CD8-positive, alpha-beta memory T cell (primary cell): ENCODE data around the gene LRRC46. TPM values are rescaled to one million over a fixed set of nuclear protein-coding genes. Genes with fewer than 3 reads are reported as not detected.

Experiments used
- CTCF ChIA-PET: fragments of 350-600 bp; sonication (Branson Sonifier 250); formaldehyde crosslinking; loops from one replicate; lab custom pipeline; 2021; ENCODE audit warnings: antibody characterized with exemption; lab: Charles Lee
- POLR2A ChIA-PET: fragments of 350-600 bp; sonication (Branson Sonifier 250); formaldehyde crosslinking; loops from one replicate; lab custom pipeline; 2021; ENCODE audit warnings: antibody characterized with exemption; lab: Charles Lee
- DNase-seq, 5 donors: peaks; one replicate each; pipeline versions ENCODE4 v3.0.0 to v3.0.0-alpha.2; 2020 to 2022; ENCODE audit warnings: mixed read lengths in 1 of 5
- H3K27ac ChIP-seq: one replicate; pipeline ENCODE4 v1.7.0; 2013; ENCODE audit warnings: low read depth, mild to moderate bottlenecking, low read length, moderate library complexity
- H3K27me3 ChIP-seq: 2 replicates; pipeline ENCODE4 v1.7.0; 2013; ENCODE audit warnings: low read length, mild to moderate bottlenecking; ENCODE audit not compliant: insufficient read depth, poor library complexity, severe bottlenecking
- H3K36me3 ChIP-seq: 2 replicates; pipeline ENCODE4 v1.7.0; 2013; ENCODE audit warnings: mild to moderate bottlenecking, low read length, moderate library complexity; ENCODE audit not compliant: insufficient read depth
- H3K4me1 ChIP-seq: 2 replicates; pipeline ENCODE4 v1.7.0; 2013; ENCODE audit warnings: mild to moderate bottlenecking, low read length, moderate library complexity; ENCODE audit not compliant: insufficient read depth
- H3K4me3 ChIP-seq: 2 replicates; pipeline ENCODE4 v1.7.0; 2013; ENCODE audit warnings: mild to moderate bottlenecking, low read length
- H3K9me3 ChIP-seq: 2 replicates; pipeline ENCODE4 v1.7.0; 2013; ENCODE audit warnings: mild to moderate bottlenecking, low read length
- H3K27ac Mint-ChIP-seq, 8 donors: one replicate each; pipeline ENCODE4 v1.8.0; 2020 to 2021; ENCODE audit warnings: mixed read lengths in 8 of 8, mild to moderate bottlenecking in 6 of 8, inconsistent platforms in 3 of 8, moderate library complexity in 3 of 8
- H3K27me3 Mint-ChIP-seq, 2 donors: one replicate each; pipeline ENCODE4 v1.8.0; 2020 to 2021; ENCODE audit warnings: mixed read lengths in 2 of 2, mild to moderate bottlenecking in 1 of 2, moderate library complexity in 1 of 2
- H3K36me3 Mint-ChIP-seq, 3 donors: one replicate each; pipeline ENCODE4 v1.8.0; 2020 to 2021; ENCODE audit warnings: mixed read lengths in 3 of 3, inconsistent platforms in 1 of 3, mild to moderate bottlenecking in 1 of 3
- H3K4me1 Mint-ChIP-seq, 3 donors: one replicate each; pipeline ENCODE4 v1.8.0; 2020 to 2021; ENCODE audit warnings: mixed read lengths in 3 of 3, inconsistent platforms in 1 of 3, mild to moderate bottlenecking in 1 of 3
- H3K4me3 Mint-ChIP-seq, 7 donors: one replicate each; pipeline ENCODE4 v1.8.0; 2020 to 2021; ENCODE audit warnings: mixed read lengths in 7 of 7, mild to moderate bottlenecking in 6 of 7, moderate library complexity in 4 of 7, inconsistent platforms in 2 of 7
- H3K9me3 Mint-ChIP-seq, 5 donors: one replicate each; pipeline ENCODE4 v1.8.0; 2020 to 2022; ENCODE audit warnings: mixed read lengths in 5 of 5, mild to moderate bottlenecking in 3 of 5, moderate library complexity in 2 of 5, inconsistent platforms in 1 of 5
- polyA plus RNA-seq: library from polyadenylated mRNA; unstranded; fragments of 300-500 nt; fragmentation: Illumina TruSeq; gene quantifications from one replicate; pipeline ENCODE4 v1.2.3, GENCODE V29; 2021
- total RNA-seq, 2 experiments: library from RNA; stranded (reverse); gene quantifications; one replicate each; pipeline ENCODE4 v1.2.3, GENCODE V29; 2021

Gene LRRC46
- total and polyA plus RNA-seq, 3 experiments from 2014 or later: 0.28 to 0.83 (median 0.49) TPM

DNA sequence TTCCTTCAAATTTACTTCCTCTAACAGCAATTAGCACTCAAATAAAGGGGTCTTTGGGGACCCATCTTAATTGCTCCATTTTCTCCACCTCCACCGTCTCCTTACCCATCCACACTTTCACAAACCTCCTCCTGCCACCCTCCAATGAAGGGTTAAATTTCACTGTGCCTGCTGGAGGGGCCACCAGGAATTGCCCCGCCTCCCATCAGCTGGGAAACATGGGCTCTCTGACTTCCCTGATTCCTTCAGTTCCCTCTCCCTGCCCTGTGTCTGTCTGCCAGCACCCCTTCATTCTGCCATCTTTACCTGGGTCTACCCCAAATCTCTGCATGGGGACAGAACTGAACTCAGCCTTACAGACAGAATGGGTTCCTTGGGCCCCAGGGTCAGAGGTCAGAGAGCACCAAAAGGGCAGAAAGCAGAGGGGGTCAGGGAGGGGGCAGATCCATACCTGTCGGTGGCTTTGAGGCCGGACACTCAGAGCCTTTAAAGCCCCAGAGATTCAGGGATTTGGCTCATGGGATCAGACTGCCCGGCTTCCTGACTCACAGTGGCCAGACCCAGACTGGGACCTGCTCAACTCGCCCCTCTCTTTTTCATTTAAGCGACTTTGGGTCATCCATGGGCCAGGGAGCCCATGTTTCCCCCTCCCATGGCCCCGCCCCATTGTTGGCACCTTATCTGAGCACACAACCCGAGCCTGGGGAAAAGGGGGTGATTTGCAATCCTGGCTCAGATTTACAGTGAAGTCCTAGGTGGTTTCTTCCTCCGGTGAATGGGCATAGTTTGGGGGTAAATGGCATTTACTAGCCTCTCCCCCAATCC is 46.9 kb downstream of the LRRC46 start:
- POLR2A ChIA-PET: no interaction called here
- peaks cover 13% of the 10 kb centered on the region for H3K4me1 ChIP-seq
- H3K27me3 ChIP-seq: peaks cover 3% of the 10 kb centered on the region
- H3K36me3 Mint-ChIP-seq: no peaks in the 10 kb centered on the region
- H3K27ac ChIP-seq: no peak overlapping the region
- no peaks in the 10 kb centered on the region for H3K36me3 ChIP-seq
- peaks cover 0 to 9% (median 7%) of the 10 kb centered on the region in 3 donors for H3K4me1 Mint-ChIP-seq
- no peak overlapping the region for H3K4me3 ChIP-seq
- H3K27ac Mint-ChIP-seq: no peak overlapping the region
- CTCF ChIA-PET: interaction anchor here (1.2 to 1.5 kb wide), 2 partner anchors 36 to 37 kb away, joined by 3 to 4 read pairs; partner anchors contain the start of gene SCRN2
- no peak overlapping the region for H3K4me3 Mint-ChIP-seq
- H3K9me3 ChIP-seq: no peaks in the 10 kb centered on the region
- H3K27me3 Mint-ChIP-seq: peaks cover 27 to 67% of the 10 kb centered on the region in 2 donors
- peaks cover 0 to 2% (median 0%) of the 10 kb centered on the region in 5 donors for H3K9me3 Mint-ChIP-seq
- no peak for DNase-seq

DNA sequence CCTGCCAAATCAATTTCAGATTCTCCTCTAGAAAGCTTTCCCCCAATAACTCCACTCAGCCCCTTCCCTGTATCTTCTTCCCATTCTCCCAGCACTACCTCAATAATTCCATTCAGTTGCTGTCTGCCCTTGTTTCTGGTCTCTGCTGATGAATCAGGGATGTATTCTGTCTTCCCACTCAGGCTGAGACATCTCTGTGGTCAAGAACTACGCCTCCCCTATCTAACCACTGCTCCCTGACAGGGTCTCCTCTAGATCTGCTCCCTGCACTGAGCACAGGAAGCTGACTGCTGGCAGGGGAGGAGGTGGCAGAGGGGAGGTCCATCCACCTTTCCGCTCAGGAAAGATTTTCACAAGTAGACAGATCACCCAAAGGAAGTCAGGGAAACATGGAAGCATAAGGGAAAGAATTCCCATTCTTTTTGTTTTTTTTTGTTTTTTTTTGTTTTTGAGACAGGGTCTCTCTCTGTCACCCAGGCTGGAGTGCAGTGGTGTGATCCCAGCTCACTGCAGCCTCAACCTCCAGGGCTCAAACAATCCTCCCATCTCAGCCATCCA is 47.6 kb downstream of the LRRC46 start:
- Mint-ChIP-seq H3K27me3 (peaks cover 22 to 60% of the 10 kb centered on the region in 2 donors), H3K9me3 (peaks cover 0 to 2% (median 0%) of the 10 kb centered on the region in 5 donors), H3K36me3 (no peaks in the 10 kb centered on the region), H3K4me3 (no peak overlapping the region), H3K4me1 (peaks cover 0 to 13% (median 8%) of the 10 kb centered on the region in 3 donors), H3K27ac (no peak overlapping the region)
- Histone ChIP-seq H3K27ac (no peak overlapping the region), H3K4me1 (peaks cover 19% of the 10 kb centered on the region), H3K27me3 (no peaks in the 10 kb centered on the region), H3K4me3 (no peak overlapping the region), H3K36me3 (no peaks in the 10 kb centered on the region), H3K9me3 (no peaks in the 10 kb centered on the region)
- ChIA-PET POLR2A (no interaction called here), CTCF (interaction anchor here (1.2 to 1.5 kb wide), 2 partner anchors 36 to 38 kb away, joined by 3 to 4 read pairs; partner anchors contain the start of gene SCRN2)
- no peak for DNase-seq

DNA sequence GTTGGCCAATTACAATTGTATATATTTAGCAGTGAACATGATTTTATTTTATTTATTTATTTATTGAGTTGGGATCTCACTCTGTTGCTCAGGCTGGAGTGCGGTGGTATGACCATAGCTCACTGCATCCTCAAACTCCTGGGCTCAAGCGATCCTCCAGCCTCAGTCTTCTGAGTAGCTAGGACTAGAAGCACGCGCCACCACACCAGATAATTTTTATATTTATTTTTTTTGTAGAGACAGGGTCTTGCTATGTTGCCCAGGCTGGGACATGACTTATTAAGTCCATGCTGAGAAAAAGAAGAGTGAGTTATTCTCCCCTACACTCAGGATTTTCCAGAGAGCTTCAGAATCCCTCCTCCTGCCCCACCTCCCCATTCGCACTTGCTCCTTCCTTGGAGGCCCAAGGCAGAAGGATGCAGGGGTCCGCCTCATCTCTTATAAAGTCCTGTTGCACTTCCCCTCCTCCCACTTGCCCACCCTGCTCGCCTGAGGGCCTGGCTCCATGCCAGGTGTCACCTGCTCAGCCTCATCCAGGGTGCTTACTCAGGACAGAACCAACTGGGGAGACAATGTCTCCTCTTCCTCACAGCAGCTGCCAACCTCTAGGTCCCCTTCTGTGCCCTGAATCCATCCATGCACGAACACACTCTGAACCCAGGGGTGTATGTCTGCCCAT is 48.4 kb downstream of the LRRC46 start:
- Mint-ChIP-seq H3K4me1 (peaks cover 5 to 17% (median 13%) of the 10 kb centered on the region in 3 donors), H3K27me3 (peaks cover 19 to 52% of the 10 kb centered on the region in 2 donors), H3K36me3 (no peaks in the 10 kb centered on the region), H3K4me3 (no peak overlapping the region), H3K9me3 (peaks cover 0 to 2% (median 0%) of the 10 kb centered on the region in 5 donors), H3K27ac (no peak overlapping the region)
- Histone ChIP-seq H3K27me3 (no peaks in the 10 kb centered on the region), H3K4me3 (no peak overlapping the region), H3K4me1 (peaks cover 27% of the 10 kb centered on the region), H3K36me3 (no peaks in the 10 kb centered on the region), H3K27ac (no peak overlapping the region), H3K9me3 (no peaks in the 10 kb centered on the region)
- ChIA-PET CTCF (interaction anchor here (1.2 to 1.5 kb wide), 2 partner anchors 37 to 39 kb away, joined by 3 to 4 read pairs; partner anchors contain the start of gene SCRN2), POLR2A (no interaction called here)
- DNase-seq: no peak

DNA sequence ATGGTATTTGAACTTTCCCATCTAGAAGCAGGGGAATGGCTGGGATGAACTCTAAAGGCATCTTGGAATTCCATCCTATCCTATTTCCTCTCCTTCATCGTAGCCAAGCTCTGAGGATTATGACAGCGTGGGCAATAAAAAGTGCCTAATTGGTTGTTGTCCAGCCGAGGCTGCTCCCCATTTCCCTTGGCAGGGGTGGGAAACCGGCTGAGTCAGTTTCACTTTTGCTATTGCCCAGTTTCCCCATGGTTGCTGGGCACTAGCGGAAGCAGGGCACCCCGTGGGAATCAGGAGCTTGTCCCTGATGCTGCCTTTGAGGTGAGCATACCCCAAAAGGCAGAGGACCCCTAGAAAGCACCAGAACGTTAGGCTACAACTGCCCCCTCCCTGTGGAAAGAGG is 50.8 kb downstream of the LRRC46 start:
- H3K27ac Mint-ChIP-seq: no peak overlapping the region
- Histone ChIP-seq H3K27ac (no peak overlapping the region), H3K9me3 (no peaks in the 10 kb centered on the region), H3K4me3 (no peak overlapping the region), H3K27me3 (no peaks in the 10 kb centered on the region), H3K4me1 (peaks cover 38% of the 10 kb centered on the region), H3K36me3 (no peaks in the 10 kb centered on the region)
- H3K9me3 Mint-ChIP-seq: peaks cover 0 to 2% (median 0%) of the 10 kb centered on the region in 5 donors
- DNase-seq: no peak
- ChIA-PET CTCF (interaction anchor here (1.2 to 1.7 kb wide), 2 partner anchors 41 to 89 kb away, joined by 3 to 7 read pairs; partner anchors contain the start of genes CDK5RAP3 and SCRN2), POLR2A (no interaction called here)
- H3K36me3 Mint-ChIP-seq: no peaks in the 10 kb centered on the region
- no peak overlapping the region for H3K4me3 Mint-ChIP-seq
- peaks cover 13 to 22% (median 21%) of the 10 kb centered on the region in 3 donors for H3K4me1 Mint-ChIP-seq
- H3K27me3 Mint-ChIP-seq: peaks cover 19 to 38% of the 10 kb centered on the region in 2 donors

DNA sequence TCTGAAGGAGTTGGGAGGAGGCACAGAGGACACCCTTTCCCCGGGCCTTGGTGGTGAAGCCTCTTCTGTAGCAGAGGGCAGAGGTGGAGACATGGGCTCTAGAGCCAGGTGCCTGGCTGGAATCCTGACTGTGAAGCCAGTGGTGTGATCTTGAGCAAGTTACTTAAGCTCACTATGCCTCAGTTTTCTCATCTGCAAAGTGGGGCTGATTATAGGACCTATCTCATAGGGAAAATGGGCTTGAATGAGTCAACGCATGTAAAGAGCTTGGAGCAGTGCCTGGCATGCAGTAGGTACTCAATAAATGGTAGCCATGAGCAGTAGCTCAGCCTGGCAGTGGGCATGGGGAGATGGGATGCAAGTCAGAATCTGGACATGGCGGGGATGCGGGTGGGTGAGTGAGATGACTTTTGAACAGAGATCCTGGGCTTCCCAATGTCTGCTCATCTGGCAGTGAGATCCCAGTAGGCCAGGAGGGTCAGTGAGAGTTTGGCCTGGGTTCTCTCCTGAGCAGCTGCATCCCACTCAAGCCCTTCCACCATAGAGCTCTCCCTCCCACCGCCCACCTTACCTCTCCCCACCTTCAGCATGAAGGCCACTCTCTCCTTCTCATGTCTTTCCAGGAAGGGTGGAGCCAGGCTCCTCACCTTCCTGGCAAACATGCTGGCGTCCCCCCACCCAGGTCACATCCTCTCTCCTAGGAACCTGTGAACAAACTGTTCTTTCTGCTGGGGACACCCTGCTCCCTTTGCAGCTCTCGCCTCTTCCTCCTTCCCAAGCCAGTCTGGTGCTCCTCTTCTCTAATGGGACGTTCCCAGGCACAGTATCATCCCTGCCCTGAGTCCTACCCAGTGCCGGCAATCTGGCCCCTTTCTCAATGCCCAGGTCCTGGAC is 51.5 kb downstream of the LRRC46 start:
- H3K4me3 Mint-ChIP-seq: no peak overlapping the region
- H3K27me3 Mint-ChIP-seq: peaks cover 19 to 32% of the 10 kb centered on the region in 2 donors
- Histone ChIP-seq H3K27ac (no peak overlapping the region), H3K4me1 (peaks cover 38% of the 10 kb centered on the region), H3K4me3 (no peak overlapping the region), H3K9me3 (no peaks in the 10 kb centered on the region), H3K36me3 (no peaks in the 10 kb centered on the region), H3K27me3 (no peaks in the 10 kb centered on the region)
- H3K4me1 Mint-ChIP-seq: peaks cover 13 to 22% (median 21%) of the 10 kb centered on the region in 3 donors
- DNase-seq: no peak
- H3K36me3 Mint-ChIP-seq: no peaks in the 10 kb centered on the region
- H3K27ac Mint-ChIP-seq: peak overlapping the region in 2 of 8 donors; percentile 16 to 35
- POLR2A ChIA-PET: no interaction called here
- CTCF ChIA-PET: interaction anchor here (1.2 to 1.7 kb wide), 2 partner anchors 42 to 88 kb away, joined by 3 to 7 read pairs; partner anchors contain the start of genes CDK5RAP3 and SCRN2
- peaks cover 0 to 2% (median 0%) of the 10 kb centered on the region in 5 donors for H3K9me3 Mint-ChIP-seq

DNA sequence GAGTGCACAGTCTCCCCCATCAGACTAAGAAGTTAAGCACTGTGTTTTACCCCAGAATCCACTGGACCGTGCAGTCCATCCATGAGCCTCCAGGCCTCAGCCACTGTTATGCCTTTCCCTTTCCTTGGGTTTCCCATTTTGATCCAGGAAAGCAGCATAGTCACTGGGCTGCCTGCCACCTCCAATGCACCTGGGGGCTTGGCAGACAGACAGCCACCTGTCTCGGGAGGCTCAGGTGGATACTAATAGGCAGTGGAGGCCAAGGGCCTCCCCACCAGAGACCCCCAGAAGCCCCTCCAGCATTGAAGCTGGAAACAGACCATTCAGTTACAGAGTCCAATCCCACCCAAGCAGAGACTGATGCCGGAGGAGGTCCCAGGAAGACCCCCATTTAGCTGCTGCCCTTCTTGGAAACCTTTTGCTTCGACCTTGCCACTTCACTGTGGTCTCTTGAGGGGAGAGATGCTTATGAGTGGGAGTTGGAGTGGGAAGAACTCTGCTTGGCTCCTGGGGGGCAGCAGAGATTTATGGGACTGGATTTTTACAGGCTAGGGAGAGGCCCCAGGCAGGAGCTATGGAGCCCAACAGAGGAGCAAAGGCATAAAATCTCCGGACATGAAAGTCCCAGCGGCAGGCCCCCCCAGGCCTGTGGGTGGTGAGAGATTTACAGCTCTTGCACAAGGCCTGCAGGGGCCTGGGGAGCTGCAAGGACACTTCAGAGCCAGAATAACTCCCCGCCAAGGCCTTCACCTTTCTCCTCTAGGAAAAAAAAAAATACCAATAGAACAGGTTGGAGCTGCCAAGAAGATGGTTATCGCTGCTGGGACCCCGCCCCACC is 52.3 kb downstream of the LRRC46 start:
- POLR2A ChIA-PET: no interaction called here
- H3K27me3 Mint-ChIP-seq: peaks cover 16 to 25% of the 10 kb centered on the region in 2 donors
- CTCF ChIA-PET: interaction anchor here (1.7 to 12.7 kb wide), 2 partner anchors 37 to 42 kb away, joined by 7 to 314 read pairs; partner anchors contain the start of genes SCRN2 and SP6
- H3K36me3 Mint-ChIP-seq: no peaks in the 10 kb centered on the region
- H3K27ac Mint-ChIP-seq: no peak overlapping the region
- no peak for DNase-seq
- Histone ChIP-seq H3K9me3 (no peaks in the 10 kb centered on the region), H3K27ac (no peak overlapping the region), H3K4me1 (peaks cover 38% of the 10 kb centered on the region), H3K27me3 (no peaks in the 10 kb centered on the region), H3K4me3 (no peak overlapping the region), H3K36me3 (no peaks in the 10 kb centered on the region)
- no peak overlapping the region for H3K4me3 Mint-ChIP-seq
- H3K4me1 Mint-ChIP-seq: peaks cover 13 to 22% (median 21%) of the 10 kb centered on the region in 3 donors
- H3K9me3 Mint-ChIP-seq: no peaks in the 10 kb centered on the region
